GM12878 (cell line): Measurements from ENCODE around the gene TROAP. TPM values are rescaled to one million over a fixed set of nuclear protein-coding genes. Genes with fewer than 3 reads are reported as not detected.

Experiments
- ATAC-seq: fragments of 200-7000 bp; cut with Tn5 transposase; 3 replicates; pipeline ENCODE4 v1.9.1; 2020; ENCODE audit warnings: mild to moderate bottlenecking, moderate library complexity
- BruUV-seq: library from RNA; stranded (reverse); fragments of 400-500 nt; replicated peaks from 2 replicates; lab custom pipeline; 2021; lab: Mats Ljungman, UMichigan
- CTCF ChIA-PET: fragments of 300-600 bp; sonication (Branson Sonifier 250); formaldehyde crosslinking; extraction: SDS; loops from one replicate; lab custom pipeline; 2021; ENCODE audit warnings: inconsistent platforms; lab: Yijun Ruan, JAX
- POLR2A ChIA-PET: fragments of 350-600 bp; formaldehyde crosslinking; extraction: SDS; loops from one replicate; lab custom pipeline; 2021; ENCODE audit warnings: inconsistent platforms; lab: Charles Lee
- RAD21 ChIA-PET: fragments of 300-600 bp; sonication (Branson Sonifier 250); formaldehyde crosslinking; loops from one replicate; lab custom pipeline; 2023; ENCODE audit warnings: antibody characterized with exemption; ENCODE audit not compliant: unreplicated experiment; lab: Charles Lee
- SMC1A ChIA-PET: fragments of 300-600 bp; sonication (Branson Sonifier 250); formaldehyde crosslinking; loops from one replicate; lab custom pipeline; 2023; ENCODE audit not compliant: unreplicated experiment, uncharacterized antibody; lab: Charles Lee
- DNase-seq: peaks from one replicate; pipeline ENCODE4 v3.0.0-alpha.2; 2011; ENCODE audit warnings: low read depth, low spot score
- FAIRE-seq: peaks from 3 replicates; lab custom pipeline; 2011; peaks lifted over from hg19 to GRCh38; lab: Jason Lieb, UNC
- H2AFZ ChIP-seq: 2 replicates; pipeline ENCODE4 v1.6.0; 2011; ENCODE audit warnings: low read depth, low read length, control low read depth; ENCODE audit not compliant: control insufficient read depth
- H3K27ac ChIP-seq: 2 replicates; pipeline ENCODE4 v1.5.1; 2011; ENCODE audit warnings: control low read depth; ENCODE audit not compliant: control insufficient read depth, insufficient read depth
- H3K27me3 ChIP-seq, 2 experiments: replicated peaks in 1 of 2; 2 replicates each; pipeline versions ENCODE4 v1.6.0 to v1.6.1; 2011; ENCODE audit warnings: low read length in 1 of 2; ENCODE audit not compliant: control insufficient read depth in 2 of 2, insufficient read depth in 2 of 2
- H3K36me3 ChIP-seq, 2 experiments: 2 replicates each; pipeline ENCODE4 v1.5.1; 2011; ENCODE audit warnings: low read length in 1 of 2; ENCODE audit not compliant: control insufficient read depth in 2 of 2, insufficient read depth in 2 of 2
- H3K4me1 ChIP-seq: 2 replicates; pipeline ENCODE4 v1.6.1; 2011; ENCODE audit warnings: mild to moderate bottlenecking, low read length, moderate library complexity, mixed read lengths; ENCODE audit not compliant: control insufficient read depth, insufficient read depth
- H3K4me2 ChIP-seq: 2 replicates; pipeline ENCODE4 v1.6.0; 2011; ENCODE audit warnings: control low read depth; ENCODE audit not compliant: control insufficient read depth, insufficient read depth
- H3K4me3 ChIP-seq: fragments of 200-600 bp; sonication (generic); 2 replicates; pipeline ENCODE4 v1.5.1; 2016
- H3K79me2 ChIP-seq: 2 replicates; pipeline ENCODE4 v1.6.0; 2011; ENCODE audit warnings: low read length; ENCODE audit not compliant: control insufficient read depth, insufficient read depth
- H3K9ac ChIP-seq: 2 replicates; pipeline ENCODE4 v1.8.0; 2011; ENCODE audit warnings: low read length, control low read depth, mixed read lengths; ENCODE audit not compliant: control insufficient read depth, insufficient read depth
- H3K9me3 ChIP-seq: replicated peaks from 3 replicates; pipeline ENCODE4 v1.5.1; 2011; ENCODE audit warnings: mild to moderate bottlenecking, low read length; ENCODE audit not compliant: control insufficient read depth, insufficient read depth
- H4K20me1 ChIP-seq: 2 replicates; pipeline ENCODE4 v1.6.0; 2011; ENCODE audit not compliant: control insufficient read depth, insufficient read depth
- ATF7 ChIP-seq: fragments of 450-650 bp; IDR thresholded peaks from 2 replicates; pipeline ENCODE4 v1.6.1; 2016; ENCODE audit warnings: low read depth, mild to moderate bottlenecking
- GATAD2B ChIP-seq: fragments of 450-650 bp; conservative IDR thresholded peaks from 2 replicates; pipeline ENCODE4 v1.6.1; 2017; ENCODE audit warnings: low read depth, mild to moderate bottlenecking, moderate library complexity
- IKZF2 ChIP-seq, 2 experiments: fragments of 450-650 bp; IDR thresholded peaks; 2 replicates each; pipeline ENCODE4 v1.6.1; 2017; ENCODE audit warnings: mild to moderate bottlenecking in 2 of 2, moderate library complexity in 2 of 2
- JUNB ChIP-seq: IDR thresholded peaks from 2 replicates; pipeline ENCODE4 v1.6.1; 2016; ENCODE audit warnings: antibody characterized with exemption, mild to moderate bottlenecking
- MTA2 ChIP-seq: fragments of 450-650 bp; IDR thresholded peaks from 2 replicates; pipeline ENCODE4 v1.6.1; 2016; ENCODE audit warnings: low read depth, mild to moderate bottlenecking, moderate library complexity
- RAD21 ChIP-seq: IDR thresholded peaks from 2 replicates; pipeline ENCODE4 v1.6.1; 2011; ENCODE audit warnings: mild to moderate bottlenecking, low read depth, low read length, moderate library complexity; ENCODE audit not compliant: insufficient read depth
- RCOR1 ChIP-seq: conservative IDR thresholded peaks from 2 replicates; pipeline ENCODE4 v1.6.1; 2012; ENCODE audit warnings: low read depth, low read length, improper control_type of control experiment
- TCF7 ChIP-seq: IDR thresholded peaks from 2 replicates; pipeline ENCODE4 v1.6.1; 2014; ENCODE audit warnings: antibody characterized with exemption, borderline replicate concordance
- YY1 ChIP-seq: IDR thresholded peaks from 2 replicates; pipeline ENCODE4 v1.6.1; 2011; ENCODE audit warnings: low read depth, mild to moderate bottlenecking, low read length
- ZBTB40 ChIP-seq: fragments of 450-650 bp; IDR thresholded peaks from 2 replicates; pipeline ENCODE4 v1.6.1; 2016; ENCODE audit warnings: mild to moderate bottlenecking, moderate library complexity, borderline replicate concordance
- ZNF207 ChIP-seq: fragments of 450-650 bp; IDR thresholded peaks from 2 replicates; pipeline ENCODE4 v1.6.1; 2014; ENCODE audit warnings: antibody characterized with exemption, mild to moderate bottlenecking, borderline replicate concordance
- WGBS: methylation state at CpG from one replicate; pipeline ENCODE4 v1.1.6; 2016; ENCODE audit warnings: low lambda C conversion rate; ENCODE audit not compliant: insufficient replicate concordance, insufficient coverage; ENCODE audit errors: missing lambda C conversion rate; 5-methylcytosine and 5-hydroxymethylcytosine counted together
- in situ Hi-C: fragments of 300-500 bp; cut with MboI; formaldehyde crosslinking; loops from 9 replicates; pipeline ENCODE4 v1.14.3; 2018; ENCODE audit warnings: mixed read lengths
- intact Hi-C: fragments of 100-400 bp; cut with micrococcal nuclease; formaldehyde crosslinking; loops from one replicate; pipeline ENCODE4 v1.14.2; 2022; ENCODE audit not compliant: unreplicated experiment
- polyA plus RNA-seq, 11 experiments: library from polyadenylated mRNA; depleted of rRNA in 4 of 11; unstranded in 6 of 11; stranded (reverse) in 5 of 11; fragments of >200 nt; fragmentation: Nextera tagmentation in 4 of 11; fragmentation: Illumina TruSeq in 1 of 11; extraction: Ambion mirVana in 4 of 11; extraction: Trizol in 1 of 11; gene quantifications; 1 replicate in 1 of 11; 2 replicates in 10 of 11; pipeline versions ENCODE4 v1.2.1 to v1.2.3, GENCODE V29; 2011 to 2016; ENCODE audit warnings: inconsistent platforms in 2 of 11, missing spikeins in 2 of 11, low read depth in 1 of 11
- total RNA-seq, 4 experiments: library from RNA; depleted of rRNA in 3 of 4; stranded (reverse); fragments of >200 nt in 3 of 4; fragmentation: Illumina TruSeq in 1 of 4; extraction: Trizol in 1 of 4; gene quantifications; 2 replicates each; pipeline versions ENCODE4 v1.2.1 to v1.2.3, GENCODE V29; 2013 to 2021
- TF ChIP-seq, protein P1 (sequence below): IDR thresholded peaks from 2 replicates; pipeline ENCODE4 v1.6.1; 2011; ENCODE audit warnings: low read depth, mild to moderate bottlenecking, low read length, moderate library complexity, borderline replicate concordance; ENCODE audit errors: extremely low read depth
- TF ChIP-seq, protein P2 (sequence below): IDR thresholded peaks from 2 replicates; pipeline ENCODE4 v1.6.1; 2012; ENCODE audit warnings: low read length, inconsistent platforms
- TF ChIP-seq, protein P3 (sequence below): IDR thresholded peaks from 2 replicates; pipeline ENCODE4 v1.6.1; 2012; ENCODE audit warnings: mild to moderate bottlenecking, low read depth, low read length

Gene TROAP
- total and polyA plus RNA-seq, 10 of the 15 experiments (the other 5 are each of a cell fraction or from before 2014, with no cell fraction given), result 26.8 to 93.7 (median 52.6) TPM

DNA sequence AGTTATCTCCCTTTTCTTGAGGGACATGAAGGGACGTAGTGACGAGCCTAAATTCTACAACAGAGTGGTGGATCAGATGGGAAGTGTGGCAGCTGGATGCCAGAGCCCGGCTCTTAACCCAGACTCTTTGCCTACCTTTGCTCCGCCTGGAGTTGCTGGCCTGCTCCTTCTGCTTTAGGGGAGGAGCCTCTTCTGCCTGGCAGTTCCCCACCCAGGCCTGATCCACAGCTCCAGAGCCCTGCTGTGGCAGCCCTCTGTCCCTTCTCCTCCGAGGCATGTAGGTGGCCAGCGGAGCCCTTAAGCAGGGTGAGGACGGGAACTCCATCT, 30.4 kb upstream of the TROAP start:
- Histone ChIP-seq H3K27me3 (peaks cover 18 to 19% of the 10 kb centered on the region in 2 experiments), H3K79me2 (no peaks in the 10 kb centered on the region), H3K9ac (no peak overlapping the region), H4K20me1 (no peaks in the 10 kb centered on the region), H2AFZ (no peak overlapping the region), H3K27ac (no peak overlapping the region), H3K4me2 (no peak overlapping the region), H3K9me3 (no peaks in the 10 kb centered on the region), H3K4me3 (no peak overlapping the region), H3K4me1 (peaks cover 8% of the 10 kb centered on the region)
- ChIA-PET SMC1A (no interaction called here), POLR2A (no interaction called here), CTCF (interaction anchor here (0.6 to 16.2 kb wide), 9 partner anchors 11 to 276 kb away, joined by 3 to 231 read pairs (median 5); partner anchors contain the start of genes DNAJC22 and TROAP), RAD21 (interaction anchor here (0.6 to 2.4 kb wide), 3 partner anchors 10 to 54 kb away, joined by 3 to 6 read pairs (median 4); partner anchors contain the start of gene DNAJC22)
- no TSS peak for BruUV-seq
- in situ Hi-C loops (no loop called here), intact Hi-C loops (no loop called here)
- FAIRE-seq, result no peak
- 36% methylated on average over 7 of the region's 7 CpGs for WGBS
- no peak for DNase-seq
- ATAC-seq, result no peak
- TF ChIP-seq MTA2 (no peak), RAD21 (no peak), JUNB (no peak), ZBTB40 (no peak), RCOR1 (no peak), ATF7 (no peak), GATAD2B (no peak), YY1 (no peak), TCF7 (no peak), IKZF2 (IDR thresholded peaks at IDR 0.05) (no peak), ZNF207 (no peak)
- TF ChIP-seq, protein P1, sequence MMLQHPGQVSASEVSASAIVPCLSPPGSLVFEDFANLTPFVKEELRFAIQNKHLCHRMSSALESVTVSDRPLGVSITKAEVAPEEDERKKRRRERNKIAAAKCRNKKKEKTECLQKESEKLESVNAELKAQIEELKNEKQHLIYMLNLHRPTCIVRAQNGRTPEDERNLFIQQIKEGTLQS, result no peak
- TF ChIP-seq, protein P2, sequence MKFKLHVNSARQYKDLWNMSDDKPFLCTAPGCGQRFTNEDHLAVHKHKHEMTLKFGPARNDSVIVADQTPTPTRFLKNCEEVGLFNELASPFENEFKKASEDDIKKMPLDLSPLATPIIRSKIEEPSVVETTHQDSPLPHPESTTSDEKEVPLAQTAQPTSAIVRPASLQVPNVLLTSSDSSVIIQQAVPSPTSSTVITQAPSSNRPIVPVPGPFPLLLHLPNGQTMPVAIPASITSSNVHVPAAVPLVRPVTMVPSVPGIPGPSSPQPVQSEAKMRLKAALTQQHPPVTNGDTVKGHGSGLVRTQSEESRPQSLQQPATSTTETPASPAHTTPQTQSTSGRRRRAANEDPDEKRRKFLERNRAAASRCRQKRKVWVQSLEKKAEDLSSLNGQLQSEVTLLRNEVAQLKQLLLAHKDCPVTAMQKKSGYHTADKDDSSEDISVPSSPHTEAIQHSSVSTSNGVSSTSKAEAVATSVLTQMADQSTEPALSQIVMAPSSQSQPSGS, result no peak
- TF ChIP-seq, protein P3, sequence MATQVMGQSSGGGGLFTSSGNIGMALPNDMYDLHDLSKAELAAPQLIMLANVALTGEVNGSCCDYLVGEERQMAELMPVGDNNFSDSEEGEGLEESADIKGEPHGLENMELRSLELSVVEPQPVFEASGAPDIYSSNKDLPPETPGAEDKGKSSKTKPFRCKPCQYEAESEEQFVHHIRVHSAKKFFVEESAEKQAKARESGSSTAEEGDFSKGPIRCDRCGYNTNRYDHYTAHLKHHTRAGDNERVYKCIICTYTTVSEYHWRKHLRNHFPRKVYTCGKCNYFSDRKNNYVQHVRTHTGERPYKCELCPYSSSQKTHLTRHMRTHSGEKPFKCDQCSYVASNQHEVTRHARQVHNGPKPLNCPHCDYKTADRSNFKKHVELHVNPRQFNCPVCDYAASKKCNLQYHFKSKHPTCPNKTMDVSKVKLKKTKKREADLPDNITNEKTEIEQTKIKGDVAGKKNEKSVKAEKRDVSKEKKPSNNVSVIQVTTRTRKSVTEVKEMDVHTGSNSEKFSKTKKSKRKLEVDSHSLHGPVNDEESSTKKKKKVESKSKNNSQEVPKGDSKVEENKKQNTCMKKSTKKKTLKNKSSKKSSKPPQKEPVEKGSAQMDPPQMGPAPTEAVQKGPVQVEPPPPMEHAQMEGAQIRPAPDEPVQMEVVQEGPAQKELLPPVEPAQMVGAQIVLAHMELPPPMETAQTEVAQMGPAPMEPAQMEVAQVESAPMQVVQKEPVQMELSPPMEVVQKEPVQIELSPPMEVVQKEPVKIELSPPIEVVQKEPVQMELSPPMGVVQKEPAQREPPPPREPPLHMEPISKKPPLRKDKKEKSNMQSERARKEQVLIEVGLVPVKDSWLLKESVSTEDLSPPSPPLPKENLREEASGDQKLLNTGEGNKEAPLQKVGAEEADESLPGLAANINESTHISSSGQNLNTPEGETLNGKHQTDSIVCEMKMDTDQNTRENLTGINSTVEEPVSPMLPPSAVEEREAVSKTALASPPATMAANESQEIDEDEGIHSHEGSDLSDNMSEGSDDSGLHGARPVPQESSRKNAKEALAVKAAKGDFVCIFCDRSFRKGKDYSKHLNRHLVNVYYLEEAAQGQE, result no peak
- TF ChIP-seq, all 136 proteins: peak for 0
- no peaks in the 10 kb centered on the region for H3K36me3 ChIP-seq
